Peyer's patch (tissue), 4 donors: Measurements from ENCODE around the gene EGFL7. TPM values are rescaled to one million over a fixed set of nuclear protein-coding genes. Genes with fewer than 3 reads are reported as not detected.
A peak's percentile ranks its signal among the peaks of the same experiment; 100 is the strongest.

Source experiments
- DNase-seq, 3 donors: peaks; one replicate each; pipeline ENCODE4 v3.0.0-alpha.2; 2017 to 2019
- H3K27ac ChIP-seq, 4 donors: fragments of 200-600 bp; sonication (generic); one replicate each; pipeline ENCODE4 v1.5.1; 2016 to 2019
- H3K27me3 ChIP-seq, 2 donors: fragments of 200-600 bp; sonication (generic); one replicate each; pipeline ENCODE4 v1.5.1; 2019
- H3K36me3 ChIP-seq, 3 donors: fragments of 200-600 bp; sonication (generic); one replicate each; pipeline ENCODE4 v1.5.1; 2016 to 2019
- H3K4me1 ChIP-seq, 4 donors: fragments of 200-600 bp; sonication (generic); one replicate each; pipeline ENCODE4 v1.5.1; 2016 to 2019
- H3K4me3 ChIP-seq, 4 donors: fragments of 200-600 bp; sonication (generic); 1 replicate in 3 of 4; 2 replicates in 1 of 4; pipeline ENCODE4 v1.5.1; 2016 to 2019; ENCODE audit warnings: mild to moderate bottlenecking in 1 of 4
- H3K9me3 ChIP-seq, 4 donors: fragments of 200-600 bp; sonication (generic); one replicate each; pipeline ENCODE4 v1.5.1; 2016 to 2019; ENCODE audit warnings: mild to moderate bottlenecking in 1 of 4
- POLR2A ChIP-seq, 2 donors: fragments of 450-650 bp; IDR thresholded peaks; one replicate each; pipeline ENCODE4 v1.5.1; 2017; ENCODE audit warnings: antibody characterized with exemption in 2 of 2, mild to moderate bottlenecking in 2 of 2, moderate library complexity in 2 of 2
- total RNA-seq, 4 donors: library from RNA; depleted of rRNA; stranded (reverse); fragments of >200 nt; gene quantifications; one replicate each; pipeline ENCODE4 v1.1.0, GENCODE V29; 2016
- TF ChIP-seq, protein P1 (sequence below), 6 experiments: fragments of 450-650 bp in 4 of 6; fragments of 200-600 bp in 2 of 6; sonication (generic) in 1 of 6; IDR thresholded peaks; one replicate each; pipeline ENCODE4 v1.5.1; 2017 to 2019; ENCODE audit warnings: antibody characterized with exemption in 6 of 6, mild to moderate bottlenecking in 3 of 6, moderate library complexity in 1 of 6

EGFL7 gene
- total RNA-seq, 4 donors from 2014 or later, result 21.5 to 77.6 (median 46.0) TPM

DNA sequence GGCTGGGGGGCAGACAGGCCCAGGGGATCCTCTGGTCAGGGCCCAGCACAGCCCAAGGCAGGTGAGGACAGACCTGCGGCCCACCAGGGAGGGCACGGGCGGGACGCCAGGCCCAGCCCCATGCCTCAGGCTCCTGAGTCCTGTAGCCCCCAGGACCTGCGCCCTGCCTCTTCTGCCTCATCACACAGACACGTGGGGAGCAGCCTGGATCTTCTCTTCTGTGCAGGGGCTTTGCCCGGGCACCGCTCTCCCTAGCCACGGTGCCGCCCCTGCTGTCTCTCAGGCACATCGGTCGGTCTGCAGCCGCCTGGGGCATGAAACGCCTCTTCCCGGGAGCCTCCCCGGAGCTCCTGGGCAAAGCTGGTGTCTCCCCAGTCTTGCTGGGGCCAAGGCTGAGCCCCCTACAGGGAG is 40.2 kb upstream of the EGFL7 start:
- Histone ChIP-seq H3K27ac (no peak overlapping the region), H3K36me3 (no peaks in the 10 kb centered on the region), H3K4me3 (no peak overlapping the region), H3K4me1 (peaks cover 21 to 55% (median 27%) of the 10 kb centered on the region in 4 donors), H3K9me3 (no peaks in the 10 kb centered on the region), H3K27me3 (no peaks in the 10 kb centered on the region)
- no peak for DNase-seq
- TF ChIP-seq, protein P1, sequence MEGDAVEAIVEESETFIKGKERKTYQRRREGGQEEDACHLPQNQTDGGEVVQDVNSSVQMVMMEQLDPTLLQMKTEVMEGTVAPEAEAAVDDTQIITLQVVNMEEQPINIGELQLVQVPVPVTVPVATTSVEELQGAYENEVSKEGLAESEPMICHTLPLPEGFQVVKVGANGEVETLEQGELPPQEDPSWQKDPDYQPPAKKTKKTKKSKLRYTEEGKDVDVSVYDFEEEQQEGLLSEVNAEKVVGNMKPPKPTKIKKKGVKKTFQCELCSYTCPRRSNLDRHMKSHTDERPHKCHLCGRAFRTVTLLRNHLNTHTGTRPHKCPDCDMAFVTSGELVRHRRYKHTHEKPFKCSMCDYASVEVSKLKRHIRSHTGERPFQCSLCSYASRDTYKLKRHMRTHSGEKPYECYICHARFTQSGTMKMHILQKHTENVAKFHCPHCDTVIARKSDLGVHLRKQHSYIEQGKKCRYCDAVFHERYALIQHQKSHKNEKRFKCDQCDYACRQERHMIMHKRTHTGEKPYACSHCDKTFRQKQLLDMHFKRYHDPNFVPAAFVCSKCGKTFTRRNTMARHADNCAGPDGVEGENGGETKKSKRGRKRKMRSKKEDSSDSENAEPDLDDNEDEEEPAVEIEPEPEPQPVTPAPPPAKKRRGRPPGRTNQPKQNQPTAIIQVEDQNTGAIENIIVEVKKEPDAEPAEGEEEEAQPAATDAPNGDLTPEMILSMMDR (IDR thresholded peaks at IDR 0.05), result no peak
- no peak for TF ChIP-seq POLR2A (IDR thresholded peaks at IDR 0.05)

DNA sequence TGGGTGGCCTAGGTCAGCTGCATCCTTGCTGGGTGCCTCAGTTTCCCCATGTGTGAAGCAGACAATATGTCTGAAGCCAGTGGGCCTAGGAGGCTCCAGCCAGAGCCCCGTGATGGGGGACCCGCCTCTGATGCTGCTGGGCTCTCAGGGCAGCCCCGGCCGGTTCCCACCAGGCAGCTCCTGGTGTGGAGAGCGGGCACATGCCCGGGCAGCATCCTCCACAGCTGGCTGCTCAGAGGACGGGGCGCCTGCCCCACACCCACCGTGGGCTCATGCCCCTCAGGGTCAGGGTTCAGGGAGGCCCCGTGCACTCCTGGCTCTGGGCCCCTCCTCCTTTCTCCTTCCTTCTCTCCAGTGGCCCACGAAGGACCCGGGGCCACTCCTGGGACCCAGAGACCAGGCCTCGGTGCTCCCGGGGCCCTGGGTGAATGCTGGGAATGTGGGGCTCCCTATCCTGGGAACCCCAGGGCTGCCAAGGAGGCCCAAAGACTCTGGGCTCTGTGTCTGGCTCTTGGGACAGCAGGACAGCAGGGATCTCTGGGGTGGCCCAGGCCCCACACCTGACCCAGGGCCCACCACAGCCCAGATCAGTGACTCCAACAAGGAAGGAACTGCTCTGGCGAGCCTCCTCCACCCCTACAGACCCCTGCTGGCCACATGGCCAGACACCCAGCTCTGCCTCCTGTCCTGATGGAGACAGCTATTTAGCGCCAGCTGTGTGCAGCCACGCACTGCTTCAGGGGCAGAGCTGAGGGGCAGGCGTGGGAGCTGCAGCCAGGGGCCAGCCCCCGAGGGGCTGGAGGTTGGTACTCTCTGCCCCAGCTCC is 39.5 kb upstream of the EGFL7 start:
- H3K9me3 ChIP-seq, result no peaks in the 10 kb centered on the region
- no peak overlapping the region for H3K27ac ChIP-seq
- no peaks in the 10 kb centered on the region for H3K27me3 ChIP-seq
- peaks cover 23 to 52% (median 25%) of the 10 kb centered on the region in 4 donors for H3K4me1 ChIP-seq
- peak in 1 of 3 donors; percentile 45 for DNase-seq
- H3K4me3 ChIP-seq, result no peak overlapping the region
- no peaks in the 10 kb centered on the region for H3K36me3 ChIP-seq
- TF ChIP-seq, protein P1 (IDR thresholded peaks at IDR 0.05), result no peak

DNA sequence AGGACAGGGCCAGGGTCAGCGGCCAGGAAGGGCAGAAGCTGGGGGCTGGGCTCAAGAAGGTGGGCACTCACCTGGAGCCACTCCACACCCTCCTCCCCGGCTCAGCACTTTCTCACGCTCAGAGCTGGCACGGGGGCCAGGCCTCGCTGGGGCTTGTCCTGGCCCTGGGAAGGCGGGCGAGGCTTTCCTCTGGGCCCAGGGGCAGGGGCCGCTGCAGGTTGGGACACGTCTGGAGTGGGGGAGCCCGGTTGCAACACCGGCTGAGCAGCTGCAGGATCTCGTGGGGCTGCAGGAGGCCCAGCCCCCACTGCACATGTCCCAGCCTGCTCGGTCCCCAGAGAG is 38.9 kb upstream of the EGFL7 start:
- H3K27me3 ChIP-seq, result no peaks in the 10 kb centered on the region
- no peak overlapping the region for H3K27ac ChIP-seq
- H3K4me3 ChIP-seq, result no peak overlapping the region
- no peaks in the 10 kb centered on the region for H3K9me3 ChIP-seq
- no peaks in the 10 kb centered on the region for H3K36me3 ChIP-seq
- DNase-seq, result peak in 1 of 3 donors; percentile 40
- TF ChIP-seq, protein P1 (IDR thresholded peaks at IDR 0.05), result no peak
- no peak for TF ChIP-seq POLR2A (IDR thresholded peaks at IDR 0.05)
- H3K4me1 ChIP-seq, result peaks cover 18 to 46% (median 23%) of the 10 kb centered on the region in 4 donors

DNA sequence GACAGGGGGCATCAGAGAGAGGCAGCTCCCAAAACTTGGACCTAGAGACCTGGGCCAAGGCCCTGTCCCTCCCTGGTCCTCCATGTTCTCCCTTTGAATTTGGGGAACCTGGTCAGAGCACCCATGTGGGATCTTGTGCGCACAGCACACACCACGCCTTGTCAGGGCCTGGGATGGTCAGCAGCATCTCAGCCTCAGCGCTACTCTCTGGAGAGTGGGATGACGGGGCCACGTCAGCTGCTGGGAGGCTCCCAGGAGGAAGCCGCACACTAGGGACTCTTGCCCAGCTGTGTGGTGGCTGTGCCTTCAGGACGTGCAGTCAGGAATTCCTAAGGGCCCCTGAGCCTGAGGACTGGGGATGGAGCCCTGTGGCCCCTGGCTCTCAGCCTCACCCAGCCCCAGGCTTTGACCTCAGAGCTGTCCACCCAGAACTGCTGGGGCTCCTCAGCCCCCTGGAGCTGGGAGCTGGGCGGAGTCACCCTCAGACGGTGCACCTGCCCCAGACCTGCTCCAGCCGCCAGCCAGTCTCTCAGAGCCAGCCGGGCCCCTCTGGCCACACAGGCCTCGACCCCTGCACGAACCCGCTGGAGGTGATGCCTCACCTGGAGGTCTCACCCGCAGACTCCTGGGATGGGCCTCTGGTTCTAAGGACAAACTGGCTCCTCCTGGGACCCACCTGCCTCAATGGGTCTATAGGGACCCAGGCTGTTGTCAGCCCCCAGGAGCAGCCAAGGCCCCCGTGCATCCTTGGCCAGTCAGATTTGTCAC is 38.3 kb upstream of the EGFL7 start:
- no peaks in the 10 kb centered on the region for H3K9me3 ChIP-seq
- DNase-seq, result peak in 1 of 3 donors; percentile 54
- peak overlapping the region in 2 of 4 donors; percentile 11 to 36 for H3K4me3 ChIP-seq
- no peaks in the 10 kb centered on the region for H3K36me3 ChIP-seq
- H3K27ac ChIP-seq, result peak overlapping the region in 3 of 4 donors; percentile 55 to 92 (median 68)
- TF ChIP-seq, protein P1 (IDR thresholded peaks at IDR 0.05), result no peak
- TF ChIP-seq POLR2A (IDR thresholded peaks at IDR 0.05), result no peak
- H3K4me1 ChIP-seq, result peaks cover 12 to 45% (median 20%) of the 10 kb centered on the region in 4 donors
- H3K27me3 ChIP-seq, result no peaks in the 10 kb centered on the region

DNA sequence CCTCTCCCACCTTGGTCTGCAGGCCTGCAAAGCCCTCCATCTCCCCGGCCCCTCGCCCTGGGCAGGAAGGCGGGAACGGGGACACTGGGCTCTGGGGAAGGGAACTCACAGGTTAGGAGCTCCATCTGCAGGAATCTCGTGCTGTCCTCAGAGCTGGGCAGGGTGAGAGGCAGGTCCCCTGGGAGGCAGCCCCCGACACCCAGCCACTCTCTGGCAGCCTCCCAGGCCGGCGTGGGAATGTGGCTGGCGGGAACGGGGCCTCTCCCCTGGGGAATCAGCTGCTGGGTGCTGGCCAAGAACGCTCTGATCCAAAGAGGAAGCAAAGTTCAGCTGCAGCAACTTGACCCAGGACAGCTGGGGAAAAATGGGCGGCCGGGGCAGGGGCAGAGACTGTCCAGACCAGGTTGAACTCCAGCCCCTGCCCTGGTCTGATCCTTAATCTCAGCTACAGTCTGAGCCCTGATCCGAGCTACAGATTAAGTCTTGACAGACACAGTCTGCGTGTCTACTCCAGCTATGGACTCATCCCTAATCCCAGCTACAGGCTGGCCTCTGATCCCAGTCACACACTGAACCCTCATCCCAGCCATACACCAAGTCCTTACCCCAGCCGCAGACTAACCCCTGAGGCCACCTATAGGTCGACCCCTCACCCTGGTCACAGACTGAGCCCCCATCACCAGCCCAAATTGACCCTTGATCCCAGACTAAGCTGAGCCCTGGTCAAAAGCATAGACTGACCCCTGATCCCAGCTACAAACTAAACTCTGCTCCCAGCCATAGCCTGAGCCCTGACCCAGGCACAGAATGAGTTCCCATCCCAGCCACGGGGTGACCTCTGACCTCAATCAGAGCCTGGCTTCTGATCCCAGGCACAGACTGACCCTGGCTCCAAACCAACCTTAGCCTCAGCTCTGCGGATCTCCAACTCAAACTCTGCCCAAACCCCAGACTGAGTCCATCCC is 37.3 kb upstream of the EGFL7 start:
- Histone ChIP-seq H3K9me3 (no peaks in the 10 kb centered on the region), H3K27ac (peak overlapping the region in 3 of 4 donors; percentile 55 to 92 (median 68)), H3K36me3 (no peaks in the 10 kb centered on the region), H3K27me3 (no peaks in the 10 kb centered on the region), H3K4me1 (peaks cover 2 to 53% (median 18%) of the 10 kb centered on the region in 4 donors), H3K4me3 (peak overlapping the region in 2 of 4 donors; percentile 11 to 36)
- peak; percentile 22 to 59 for TF ChIP-seq POLR2A (IDR thresholded peaks at IDR 0.05)
- TF ChIP-seq, protein P1 (IDR thresholded peaks at IDR 0.05), result peak in 3 of 6 experiments; percentile 40 to 45 (median 41)
- DNase-seq, result peak in 2 of 3 donors; percentile 92 to 93
